ENCODE results near the gene DPM1. TPM values are rescaled to one million over a fixed set of nuclear protein-coding genes. Genes with fewer than 3 reads are reported as not detected.

Gene DPM1
- total RNA-seq (2022; extraction: Qiagen RNA extraction) = 67.4 to 87.6 TPM (median 73.0 TPM) in 5 replicates

GRCh38 chr20:50957798-50958614 is at the start of gene DPM1:
TSS of gene DPM1 (minus strand) at chr20:50958532. CDS start at chr20:50958523, 9 bp downstream.

DNA sequence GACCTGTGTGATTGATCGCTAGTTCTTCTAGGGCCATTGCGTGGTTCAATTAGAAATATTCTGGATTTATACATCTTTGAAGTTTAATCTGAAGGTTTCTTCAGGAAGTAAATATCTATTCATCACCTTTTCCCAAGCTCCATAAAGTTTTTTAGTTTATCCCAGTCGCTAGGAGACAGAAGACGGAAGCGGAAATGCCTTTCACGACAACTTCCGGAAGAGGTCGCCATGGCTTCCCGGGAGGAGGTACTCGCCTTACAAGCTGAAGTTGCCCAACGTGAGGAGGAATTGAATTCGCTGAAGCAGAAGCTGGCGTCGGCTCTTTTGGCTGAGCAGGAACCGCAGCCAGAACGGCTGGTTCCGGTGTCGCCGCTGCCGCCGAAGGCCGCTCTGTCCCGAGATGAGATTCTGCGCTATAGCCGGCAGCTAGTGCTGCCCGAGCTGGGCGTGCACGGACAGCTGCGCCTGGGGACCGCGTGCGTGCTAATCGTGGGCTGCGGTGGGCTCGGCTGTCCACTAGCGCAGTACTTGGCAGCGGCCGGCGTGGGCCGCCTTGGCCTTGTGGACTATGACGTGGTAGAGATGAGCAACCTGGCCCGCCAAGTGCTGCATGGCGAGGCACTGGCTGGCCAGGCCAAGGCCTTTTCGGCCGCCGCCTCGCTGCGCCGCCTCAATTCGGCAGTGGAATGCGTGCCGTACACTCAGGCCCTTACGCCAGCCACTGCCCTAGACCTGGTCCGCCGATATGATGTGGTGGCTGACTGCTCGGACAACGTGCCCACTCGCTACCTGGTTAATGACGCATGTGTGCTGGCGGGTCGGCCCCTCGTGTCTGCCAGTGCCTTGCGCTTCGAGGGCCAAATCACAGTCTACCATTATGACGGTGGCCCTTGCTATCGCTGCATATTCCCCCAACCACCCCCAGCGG is 547 bp upstream of the DPM1 start, which contains the start of gene MOCS3:
TSS of gene MOCS3 (plus strand) at position 204 of the 928 bp plus-strand sequence. CDS start at position 229, 25 bp downstream.

DNA sequence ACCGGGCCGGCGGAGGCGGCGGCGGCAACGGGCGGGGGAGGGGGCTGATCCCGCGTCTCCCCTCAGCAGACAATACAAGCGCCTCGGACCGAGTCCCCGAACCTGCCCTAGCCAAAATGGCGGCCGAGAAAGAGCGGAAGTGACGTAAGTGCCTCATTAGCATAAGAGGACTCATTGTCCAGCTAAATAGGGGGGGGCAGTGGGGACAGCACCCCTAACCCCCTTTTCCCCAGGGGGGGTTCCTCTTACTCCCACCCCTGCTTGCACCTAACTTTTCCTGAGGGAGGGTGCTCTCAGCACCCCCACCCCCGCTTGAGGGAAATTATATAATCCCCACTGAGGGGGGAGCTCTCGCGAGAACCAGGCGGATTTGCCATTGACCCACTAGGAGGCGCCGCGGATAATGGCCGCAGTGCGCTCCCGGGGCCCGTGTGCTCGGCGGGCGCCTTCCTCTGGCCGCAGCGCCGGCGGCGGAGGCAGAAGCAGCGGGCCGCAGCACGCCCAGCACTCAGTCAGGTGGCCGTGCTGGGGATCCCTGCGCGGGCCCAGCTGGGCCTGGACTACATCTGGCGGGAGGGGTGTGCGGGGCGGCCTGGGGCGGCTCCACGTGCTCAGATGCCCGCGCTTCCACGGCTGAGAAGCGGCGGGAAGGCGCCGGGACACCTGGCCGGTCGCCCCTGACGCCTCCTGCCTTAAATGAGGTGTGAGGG is 26.9 kb downstream of the DPM1 start, which contains the start of gene ADNP:
TSS of gene ADNP (minus strand) at position 132 of the 710 bp plus-strand sequence. CDS start 27,441 bp downstream, outside the sequence.

Other genes with a start within 250 kb of the DPM1 start
- 2.7 to 3.9 TPM (median 3.4 TPM) in 5 replicates for gene PARD6B, start 227.0 kb downstream of the DPM1 start, total RNA-seq (2022; extraction: Qiagen RNA extraction)
- gene BCAS4, start 163.5 kb downstream of the DPM1 start, total RNA-seq (2022; extraction: Qiagen RNA extraction) = 28.7 to 32.5 TPM (median 30.0 TPM) in 5 replicates
- 41.9 to 54.7 TPM (median 43.3 TPM) in 5 replicates for gene ADNP, start 27.1 kb downstream of the DPM1 start, total RNA-seq (2022; extraction: Qiagen RNA extraction)
- gene MOCS3, start 286 bp upstream of the DPM1 start, total RNA-seq (2022; extraction: Qiagen RNA extraction) = 5.9 to 6.9 TPM (median 6.2 TPM) in 5 replicates
- 24.0 to 41.9 TPM (median 29.8 TPM) in 5 replicates for gene KCNG1, start 64.6 kb upstream of the DPM1 start, total RNA-seq (2022; extraction: Qiagen RNA extraction)

Data from A549 treated with Hydrocortisone at 1 μM for 4 hours (cell line).